Central memory CD8-positive, alpha-beta T cell (primary cell): Measurements from ENCODE around the gene ALCAM.
"Not testable (repeated sequence)": the region's sequence is repeated elsewhere in the genome, so short reads cannot be mapped to it uniquely, and the experiment has no call there.

ENCODE experiments used
- ATAC-seq: fragments of 150-1000 bp; cut with Tn5 transposase; replicated peaks from 2 replicates; pipeline ENCODE4 v1.10.0; 2022; ENCODE audit warnings: mild to moderate bottlenecking, moderate FRiP score, moderate number of reproducible peaks; ENCODE audit not compliant: poor library complexity, severe bottlenecking; ENCODE audit errors: extremely low read depth
- DNase-seq, 2 donors: peaks; one replicate each; pipeline ENCODE4 v3.0.0; 2021; ENCODE audit warnings: low spot score in 2 of 2
- H3K27ac Mint-ChIP-seq: one replicate; pipeline ENCODE4 v1.8.0; 2022; ENCODE audit warnings: low read depth, mild to moderate bottlenecking, moderate library complexity, mixed read lengths
- H3K27me3 Mint-ChIP-seq: one replicate; pipeline ENCODE4 v1.8.0; 2022; ENCODE audit warnings: mixed read lengths
- H3K36me3 Mint-ChIP-seq: one replicate; pipeline ENCODE4 v1.8.0; 2022; ENCODE audit warnings: mild to moderate bottlenecking, moderate library complexity, mixed read lengths; ENCODE audit not compliant: insufficient read depth
- H3K4me1 Mint-ChIP-seq: one replicate; pipeline ENCODE4 v1.8.0; 2022; ENCODE audit warnings: mixed read lengths
- H3K4me3 Mint-ChIP-seq: one replicate; pipeline ENCODE4 v1.8.0; 2022; ENCODE audit warnings: mild to moderate bottlenecking, moderate library complexity, mixed read lengths
- H3K9me3 Mint-ChIP-seq: one replicate; pipeline ENCODE4 v1.8.0; 2022; ENCODE audit warnings: mixed read lengths

Gene ALCAM

DNA sequence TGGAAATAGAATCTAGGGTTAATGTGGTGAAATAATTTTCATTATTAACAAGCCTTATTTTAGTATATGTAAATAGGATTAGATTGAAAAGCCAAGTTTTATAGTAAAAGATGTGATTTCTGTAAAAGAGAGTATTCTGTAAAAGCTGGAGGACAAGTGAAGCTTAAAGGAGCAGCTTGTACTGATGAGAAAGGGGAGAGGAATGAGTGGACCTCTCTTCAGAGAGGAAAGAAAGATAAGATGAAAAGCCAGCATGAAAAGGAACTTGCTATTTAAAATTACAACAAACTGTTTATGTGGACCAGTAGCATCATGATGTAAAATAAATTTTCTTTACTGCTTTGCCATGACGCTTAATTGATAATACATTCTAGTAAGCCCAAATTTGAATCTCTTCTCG, 18.5 kb downstream of the ALCAM start:
- Mint-ChIP-seq H3K4me3 (no peak overlapping the region), H3K36me3 (no peaks in the 10 kb centered on the region), H3K4me1 (no peaks in the 10 kb centered on the region), H3K27me3 (no peaks in the 10 kb centered on the region), H3K9me3 (no peaks in the 10 kb centered on the region), H3K27ac (no peak overlapping the region)
- DNase-seq (no peak), ATAC-seq (no peak)

GRCh38 chr3:105385819-105386508, 19.3 kb downstream of the ALCAM start:
- H3K4me1 Mint-ChIP-seq = no peaks in the 10 kb centered on the region
- no peak for ATAC-seq
- H3K27me3 Mint-ChIP-seq = no peaks in the 10 kb centered on the region
- no peak overlapping the region for H3K4me3 Mint-ChIP-seq
- H3K36me3 Mint-ChIP-seq = no peaks in the 10 kb centered on the region
- no peaks in the 10 kb centered on the region for H3K9me3 Mint-ChIP-seq
- H3K27ac Mint-ChIP-seq = no peak overlapping the region
- no peak for DNase-seq

DNA sequence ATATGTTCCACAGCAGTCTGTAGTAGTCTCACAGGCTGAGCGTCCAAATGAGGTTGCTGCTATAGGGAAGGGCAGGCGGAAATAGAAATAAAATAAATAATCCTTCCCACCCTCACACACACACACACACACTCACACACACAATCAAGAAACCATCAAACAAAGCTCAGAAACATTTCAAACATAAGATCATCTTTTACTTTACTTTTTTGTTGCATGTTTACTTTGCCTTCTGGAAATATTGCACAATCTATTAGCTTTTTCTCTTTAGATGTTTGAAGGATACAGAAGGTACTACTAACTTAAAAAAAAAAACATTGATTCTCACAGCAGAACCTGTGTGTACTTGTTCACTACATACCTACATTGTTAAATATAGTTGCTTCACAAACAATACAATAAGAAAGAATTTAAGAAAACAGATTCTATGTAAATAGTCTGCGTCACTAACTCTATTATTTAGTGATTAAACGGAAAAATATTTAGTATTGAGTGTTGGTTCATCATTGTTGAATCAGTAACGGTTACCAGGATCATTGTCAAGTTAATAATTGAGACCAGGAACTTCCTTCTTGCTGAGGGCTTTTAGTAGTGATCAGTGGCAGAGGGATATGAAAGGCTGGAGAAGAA, 20.5 kb downstream of the ALCAM start:
- Mint-ChIP-seq H3K9me3 (peaks cover 6% of the 10 kb centered on the region), H3K36me3 (no peaks in the 10 kb centered on the region), H3K27ac (no peak overlapping the region), H3K27me3 (no peaks in the 10 kb centered on the region), H3K4me1 (no peaks in the 10 kb centered on the region), H3K4me3 (no peak overlapping the region)
- DNase-seq (no peak), ATAC-seq (no peak)

DNA sequence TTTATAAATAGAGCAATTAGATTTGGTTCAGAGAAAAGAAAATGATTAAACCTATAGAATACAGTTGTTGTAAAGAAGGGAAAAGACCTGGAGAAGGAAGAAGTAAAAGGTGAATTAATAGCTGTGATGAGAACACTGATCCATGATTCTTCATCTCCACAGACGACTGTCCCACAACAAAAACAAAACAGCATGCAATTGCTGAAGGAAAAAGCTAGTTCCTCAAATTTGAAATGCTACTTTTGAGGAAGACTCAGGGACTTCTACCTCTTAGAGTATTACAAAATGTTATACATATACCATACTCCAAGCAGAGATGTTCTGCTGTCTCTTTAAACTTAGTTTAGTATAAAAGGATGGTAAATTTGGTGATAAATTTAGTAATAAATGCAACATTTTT, 21.5 kb downstream of the ALCAM start:
- Mint-ChIP-seq H3K27me3 (no peaks in the 10 kb centered on the region), H3K4me3 (no peak overlapping the region), H3K36me3 (no peaks in the 10 kb centered on the region), H3K27ac (no peak overlapping the region), H3K9me3 (peaks cover 11% of the 10 kb centered on the region), H3K4me1 (no peaks in the 10 kb centered on the region)
- ATAC-seq (no peak), DNase-seq (no peak)

DNA sequence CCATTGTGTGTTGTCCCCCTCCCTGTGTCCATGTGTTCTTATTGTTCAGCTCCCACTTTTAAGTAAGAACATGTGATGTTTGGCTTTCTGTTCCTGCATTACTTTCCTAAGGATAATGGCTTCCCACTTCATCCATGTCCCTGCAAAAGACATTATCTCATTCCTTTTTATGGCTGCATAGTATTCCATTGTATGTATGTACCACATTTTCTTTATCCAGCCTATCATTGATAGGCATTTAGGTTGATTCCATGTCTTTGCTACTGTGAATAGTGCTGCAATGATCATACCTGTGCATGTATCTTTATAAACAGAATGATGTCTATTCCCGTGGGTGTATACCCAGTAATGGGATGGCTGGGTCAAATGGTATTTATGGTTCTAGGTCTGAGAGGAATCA, 23.1 kb downstream of the ALCAM start:
- H3K9me3 Mint-ChIP-seq = peaks cover 11% of the 10 kb centered on the region
- H3K4me1 Mint-ChIP-seq, H3K36me3 Mint-ChIP-seq, H3K4me3 Mint-ChIP-seq, H3K27ac Mint-ChIP-seq, DNase-seq, H3K27me3 Mint-ChIP-seq, ATAC-seq: not testable (repeated sequence)

DNA sequence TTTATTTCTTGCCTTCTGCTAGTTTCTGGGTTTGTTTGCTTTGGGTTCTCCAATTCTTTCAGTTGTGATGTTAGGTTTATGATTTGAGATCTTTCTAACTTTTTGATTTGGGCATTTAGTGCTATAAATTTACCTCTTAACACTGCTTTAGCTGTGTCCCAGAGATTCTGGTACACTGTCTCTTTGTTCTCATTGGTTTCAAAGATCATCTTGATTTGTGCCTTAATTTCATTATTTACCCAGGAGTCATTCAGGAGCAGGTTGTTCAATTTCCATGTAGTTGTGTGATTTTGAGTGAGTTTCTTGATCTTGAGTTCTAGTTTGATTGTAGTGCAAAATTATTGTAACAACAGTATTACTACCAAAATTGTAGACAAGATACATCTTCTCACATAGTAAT, 25.9 kb downstream of the ALCAM start:
- not testable (repeated sequence) for ATAC-seq, DNase-seq, H3K4me1 Mint-ChIP-seq, H3K4me3 Mint-ChIP-seq, H3K27ac Mint-ChIP-seq, H3K27me3 Mint-ChIP-seq, H3K36me3 Mint-ChIP-seq
- peaks cover 11% of the 10 kb centered on the region for H3K9me3 Mint-ChIP-seq

DNA sequence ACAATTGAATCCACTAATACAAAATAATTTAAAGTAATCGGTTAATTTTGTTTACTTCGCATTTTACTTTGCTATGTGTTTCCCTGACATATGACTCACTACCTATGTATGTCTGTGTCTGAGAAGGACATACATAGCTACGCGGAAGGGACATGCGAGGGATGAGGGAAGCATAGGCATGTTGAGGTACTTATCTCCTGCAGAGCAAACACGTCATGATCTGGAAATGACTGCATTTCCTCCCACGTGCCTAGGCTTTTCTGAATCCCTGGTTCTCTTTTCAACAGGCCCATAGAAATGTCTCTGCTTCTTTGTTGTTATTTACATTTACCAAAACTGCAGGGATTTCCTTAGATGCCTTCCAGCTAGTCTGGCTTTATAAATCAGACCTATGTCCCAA, 27.5 kb downstream of the ALCAM start:
- Mint-ChIP-seq H3K36me3 (no peaks in the 10 kb centered on the region), H3K9me3 (peaks cover 11% of the 10 kb centered on the region), H3K27me3 (no peaks in the 10 kb centered on the region), H3K4me3 (no peak overlapping the region), H3K4me1 (no peaks in the 10 kb centered on the region), H3K27ac (no peak overlapping the region)
- DNase-seq (no peak), ATAC-seq (no peak)

GRCh38 chr3:105397974-105398373, 31.3 kb downstream of the ALCAM start:
- no peak overlapping the region for H3K27ac Mint-ChIP-seq
- DNase-seq = no peak
- H3K9me3 Mint-ChIP-seq = no peaks in the 10 kb centered on the region
- H3K27me3 Mint-ChIP-seq = no peaks in the 10 kb centered on the region
- no peaks in the 10 kb centered on the region for H3K36me3 Mint-ChIP-seq
- no peaks in the 10 kb centered on the region for H3K4me1 Mint-ChIP-seq
- ATAC-seq = no peak
- no peak overlapping the region for H3K4me3 Mint-ChIP-seq

DNA sequence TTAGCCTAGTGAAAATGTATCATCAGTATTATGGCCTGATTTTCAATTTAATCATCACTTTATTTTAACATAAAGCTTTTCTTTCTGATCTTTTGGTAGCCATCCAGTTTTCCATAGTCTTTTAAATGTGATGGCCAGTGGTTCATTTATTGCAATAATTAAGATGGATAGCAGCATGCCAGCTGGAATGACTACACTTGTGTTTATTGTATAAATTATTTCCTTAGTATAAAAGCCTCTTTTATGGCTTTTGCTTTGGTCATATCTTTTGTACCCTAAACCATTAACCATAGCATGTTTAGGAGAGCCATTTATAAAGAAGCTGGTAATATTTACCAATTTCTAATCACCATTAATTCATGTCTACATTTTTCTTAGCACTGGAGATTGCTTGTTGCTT, 31.7 kb downstream of the ALCAM start:
- no peaks in the 10 kb centered on the region for H3K27me3 Mint-ChIP-seq
- DNase-seq = no peak
- no peak overlapping the region for H3K27ac Mint-ChIP-seq
- H3K4me3 Mint-ChIP-seq = no peak overlapping the region
- no peaks in the 10 kb centered on the region for H3K4me1 Mint-ChIP-seq
- no peaks in the 10 kb centered on the region for H3K9me3 Mint-ChIP-seq
- ATAC-seq = no peak
- H3K36me3 Mint-ChIP-seq = no peaks in the 10 kb centered on the region

GRCh38 chr3:105399062-105399461, 32.4 kb downstream of the ALCAM start:
- Mint-ChIP-seq H3K4me3 (no peak overlapping the region), H3K27me3 (no peaks in the 10 kb centered on the region), H3K4me1 (no peaks in the 10 kb centered on the region), H3K27ac (no peak overlapping the region), H3K36me3 (no peaks in the 10 kb centered on the region), H3K9me3 (no peaks in the 10 kb centered on the region)
- ATAC-seq = no peak
- DNase-seq = no peak

DNA sequence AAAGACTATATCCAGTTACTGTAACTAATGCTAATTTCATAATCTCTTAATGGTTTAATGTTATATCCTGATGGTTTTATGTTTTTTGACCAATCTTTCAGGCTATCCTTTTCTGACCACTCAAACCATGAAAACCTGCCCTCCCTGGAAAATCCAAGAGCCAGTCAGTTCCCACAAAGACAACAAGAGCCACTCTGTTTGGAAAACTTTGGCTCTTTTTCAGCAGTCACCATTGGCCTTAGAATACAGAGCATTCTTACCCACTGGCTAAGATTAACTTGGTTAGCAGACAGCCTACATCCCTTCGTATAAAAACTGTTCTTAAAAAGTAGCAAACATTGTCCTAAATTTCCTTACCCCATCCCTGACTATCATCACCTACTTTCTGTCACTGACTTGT, 32.9 kb downstream of the ALCAM start:
- no peak for DNase-seq
- Mint-ChIP-seq H3K4me1 (no peaks in the 10 kb centered on the region), H3K4me3 (no peak overlapping the region), H3K27ac (no peak overlapping the region), H3K27me3 (no peaks in the 10 kb centered on the region), H3K36me3 (no peaks in the 10 kb centered on the region), H3K9me3 (no peaks in the 10 kb centered on the region)
- no peak for ATAC-seq

GRCh38 chr3:105401254-105401653, 34.5 kb downstream of the ALCAM start:
- Mint-ChIP-seq H3K4me3 (no peak overlapping the region), H3K9me3 (no peaks in the 10 kb centered on the region), H3K27me3 (no peaks in the 10 kb centered on the region), H3K27ac (no peak overlapping the region), H3K4me1 (no peaks in the 10 kb centered on the region), H3K36me3 (no peaks in the 10 kb centered on the region)
- DNase-seq = no peak
- ATAC-seq = no peak

GRCh38 chr3:105401691-105402149, 35.0 kb downstream of the ALCAM start:
- Mint-ChIP-seq H3K27ac (no peak overlapping the region), H3K27me3 (no peaks in the 10 kb centered on the region), H3K4me1 (no peaks in the 10 kb centered on the region), H3K4me3 (no peak overlapping the region), H3K36me3 (no peaks in the 10 kb centered on the region), H3K9me3 (no peaks in the 10 kb centered on the region)
- ATAC-seq (no peak), DNase-seq (no peak)
